A204.1 (cell line): Measurements from ENCODE around the gene PNPLA5.

Source experiments
- FAIRE-seq: peaks from 2 replicates; lab custom pipeline; 2012; peaks lifted over from hg19 to GRCh38; lab: Jason Lieb, UNC

Gene PNPLA5

DNA sequence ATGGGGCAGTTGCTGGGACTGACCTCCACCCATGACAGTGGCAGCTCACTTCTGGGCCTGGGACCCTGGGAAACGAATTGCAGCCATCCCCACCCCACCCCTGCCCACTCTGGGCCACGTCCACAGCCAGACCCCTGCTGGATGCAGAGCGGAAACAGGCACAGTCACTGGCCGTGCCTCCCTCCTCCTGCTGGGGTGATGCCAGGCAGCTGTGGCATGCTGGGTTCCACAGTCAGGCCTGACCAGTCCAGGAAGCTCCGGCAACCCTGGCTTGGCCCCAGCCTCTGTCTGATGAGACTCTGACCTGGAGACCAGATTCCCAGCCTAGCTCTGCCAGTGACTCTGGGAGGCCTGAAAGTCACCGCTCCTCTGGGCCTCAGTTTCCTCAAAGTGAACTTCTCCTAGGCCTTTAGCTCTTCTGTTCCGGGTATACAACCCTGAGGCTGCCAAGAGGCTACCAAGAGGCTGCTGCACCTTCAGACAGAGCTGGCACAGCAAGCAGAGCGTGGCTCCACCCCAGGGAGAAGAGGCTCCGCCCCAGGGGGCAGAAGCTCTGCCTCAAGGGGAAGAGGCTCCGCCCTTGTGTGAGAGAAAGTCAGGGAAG lies 38.4 kb downstream of the PNPLA5 start:
- FAIRE-seq: no peak

- no peak for FAIRE-seq
Observed at GRCh38 chr22:43852573-43853327, 39.1 kb downstream of the PNPLA5 start.

- FAIRE-seq: no peak
Observed at GRCh38 chr22:43851979-43852307, 39.9 kb downstream of the PNPLA5 start.

DNA sequence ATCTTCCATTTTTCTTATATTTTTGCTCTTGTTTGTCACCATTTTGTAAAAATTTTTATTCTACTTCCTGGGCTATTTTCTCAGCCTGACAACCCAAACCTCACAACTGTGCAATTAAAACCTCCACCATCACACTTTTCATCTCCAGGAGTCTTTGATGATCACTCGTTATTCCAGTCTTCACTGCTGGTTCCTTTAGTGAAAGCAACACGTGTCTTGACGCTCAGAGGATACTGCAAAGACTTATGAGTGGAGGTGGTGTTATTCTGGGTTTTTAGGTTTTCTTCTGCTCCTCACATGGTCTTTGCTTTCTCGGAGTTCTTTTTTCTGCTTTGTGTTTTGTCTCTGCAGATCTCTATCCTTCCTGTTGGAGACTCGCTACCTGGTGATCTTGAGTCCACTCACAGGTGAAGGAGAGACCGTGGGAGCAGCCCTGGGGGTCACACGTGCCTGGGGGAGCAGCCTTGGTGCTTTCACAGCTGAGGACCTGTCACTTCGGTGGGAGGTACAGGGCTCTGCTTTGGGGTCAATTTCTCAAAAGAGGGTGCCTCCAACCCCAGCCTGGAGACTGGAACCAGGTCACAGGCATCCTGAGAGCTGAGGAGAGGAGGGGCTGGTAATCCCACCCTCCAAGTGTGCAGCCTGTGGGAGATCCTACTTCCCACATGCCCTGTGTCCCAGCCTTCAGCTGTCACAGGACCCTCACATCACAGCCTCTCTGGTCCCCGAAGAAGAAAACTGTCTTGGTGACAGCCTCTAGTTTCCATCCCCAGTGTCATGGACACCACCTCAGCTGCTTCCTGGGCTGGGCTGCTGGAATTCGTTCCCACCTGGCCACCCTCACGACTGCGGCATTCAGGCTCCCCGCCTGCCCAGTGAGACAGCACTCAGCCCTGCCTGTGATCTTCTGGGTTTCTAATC lies 40.5 kb downstream of the PNPLA5 start:
- FAIRE-seq: no peak

GRCh38 chr22:43850529-43850928 lies 41.3 kb downstream of the PNPLA5 start:
- no peak for FAIRE-seq

GRCh38 chr22:43849731-43850130 lies 42.1 kb downstream of the PNPLA5 start:
- no peak for FAIRE-seq

- no peak for FAIRE-seq
Observed at GRCh38 chr22:43848366-43849171, 43.2 kb downstream of the PNPLA5 start.

DNA sequence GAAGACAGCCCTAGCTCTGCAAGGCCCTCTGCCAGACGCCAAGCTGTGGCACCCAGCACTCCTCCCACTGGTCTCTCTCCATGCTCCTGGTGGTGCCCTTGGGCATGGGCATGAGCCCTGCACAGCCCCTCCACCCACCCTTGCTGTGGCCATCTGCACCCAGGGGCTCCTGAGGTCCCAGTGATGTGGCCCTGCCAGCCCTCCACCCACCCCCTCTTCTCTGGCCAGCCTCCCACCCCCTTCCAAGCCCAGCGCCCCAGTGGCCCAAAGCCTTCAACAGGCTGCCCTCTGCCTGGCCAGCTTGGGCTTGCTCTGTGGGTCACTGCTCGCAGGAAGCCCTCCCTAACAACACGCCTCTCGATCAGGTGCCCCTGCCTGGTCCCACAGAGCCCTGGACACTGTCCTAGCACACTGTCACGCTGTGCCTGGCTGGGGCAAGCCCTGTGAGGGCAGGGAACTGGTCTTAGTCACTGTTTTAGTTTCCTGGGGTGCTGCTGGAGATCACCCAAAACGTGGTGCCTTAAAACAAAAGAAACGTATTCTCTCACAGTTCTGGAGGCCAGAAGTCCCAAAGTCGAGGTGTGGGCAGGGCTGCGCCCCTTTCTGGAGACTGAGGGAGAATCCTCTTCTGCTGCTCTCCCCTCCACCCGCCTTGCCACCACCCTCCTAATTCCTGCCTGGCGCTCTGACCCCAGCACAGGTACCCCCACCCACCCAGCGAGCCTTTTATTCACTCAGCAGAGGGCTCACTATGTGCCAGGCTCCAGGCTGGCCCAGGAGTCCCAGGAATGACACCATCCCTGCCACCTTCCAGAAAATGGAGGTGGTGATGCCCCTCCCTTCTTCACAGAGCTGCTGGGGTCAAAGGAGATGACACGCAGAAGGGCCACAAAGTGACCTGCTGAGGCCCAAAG lies 44.2 kb downstream of the PNPLA5 start:
- FAIRE-seq: no peak

DNA sequence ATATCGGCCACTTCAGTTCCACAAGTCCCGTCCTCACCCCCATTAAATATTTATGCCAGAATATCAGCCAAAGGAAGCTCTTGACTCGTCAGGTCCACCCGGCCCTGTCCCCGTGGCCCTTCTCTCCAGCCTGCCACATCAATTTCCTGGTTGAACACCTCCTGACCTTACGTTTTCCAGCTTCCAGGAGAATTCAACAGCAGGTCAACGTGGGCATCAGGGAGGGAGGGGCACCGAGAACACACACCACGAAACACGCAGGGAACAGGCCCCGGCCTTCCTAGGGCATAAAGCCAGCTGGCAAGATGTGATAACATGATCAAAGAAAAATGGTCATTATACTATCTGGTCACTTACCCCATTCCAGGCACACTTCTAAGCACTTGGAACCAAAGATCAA lies 44.8 kb downstream of the PNPLA5 start:
- FAIRE-seq: no peak

DNA sequence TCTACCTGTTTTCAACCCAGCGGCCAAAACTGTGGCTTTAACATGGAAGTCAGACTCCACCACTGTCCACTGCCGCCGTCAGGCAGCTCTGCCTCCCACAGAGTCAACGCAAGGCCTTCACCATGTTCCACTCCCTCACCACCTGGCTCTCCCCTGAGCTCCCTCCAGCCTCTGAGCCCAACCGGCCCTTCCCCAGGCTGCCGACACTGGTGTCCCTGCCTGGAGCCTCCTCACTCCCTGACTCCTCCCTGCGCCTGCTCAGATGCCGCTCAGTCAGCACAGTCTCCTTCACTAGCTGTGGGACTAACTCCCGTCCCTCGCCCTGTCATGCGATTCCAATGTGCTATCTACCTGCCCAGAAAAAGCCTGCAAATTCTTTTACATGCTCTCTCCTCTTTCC lies 45.8 kb downstream of the PNPLA5 start:
- no peak for FAIRE-seq

DNA sequence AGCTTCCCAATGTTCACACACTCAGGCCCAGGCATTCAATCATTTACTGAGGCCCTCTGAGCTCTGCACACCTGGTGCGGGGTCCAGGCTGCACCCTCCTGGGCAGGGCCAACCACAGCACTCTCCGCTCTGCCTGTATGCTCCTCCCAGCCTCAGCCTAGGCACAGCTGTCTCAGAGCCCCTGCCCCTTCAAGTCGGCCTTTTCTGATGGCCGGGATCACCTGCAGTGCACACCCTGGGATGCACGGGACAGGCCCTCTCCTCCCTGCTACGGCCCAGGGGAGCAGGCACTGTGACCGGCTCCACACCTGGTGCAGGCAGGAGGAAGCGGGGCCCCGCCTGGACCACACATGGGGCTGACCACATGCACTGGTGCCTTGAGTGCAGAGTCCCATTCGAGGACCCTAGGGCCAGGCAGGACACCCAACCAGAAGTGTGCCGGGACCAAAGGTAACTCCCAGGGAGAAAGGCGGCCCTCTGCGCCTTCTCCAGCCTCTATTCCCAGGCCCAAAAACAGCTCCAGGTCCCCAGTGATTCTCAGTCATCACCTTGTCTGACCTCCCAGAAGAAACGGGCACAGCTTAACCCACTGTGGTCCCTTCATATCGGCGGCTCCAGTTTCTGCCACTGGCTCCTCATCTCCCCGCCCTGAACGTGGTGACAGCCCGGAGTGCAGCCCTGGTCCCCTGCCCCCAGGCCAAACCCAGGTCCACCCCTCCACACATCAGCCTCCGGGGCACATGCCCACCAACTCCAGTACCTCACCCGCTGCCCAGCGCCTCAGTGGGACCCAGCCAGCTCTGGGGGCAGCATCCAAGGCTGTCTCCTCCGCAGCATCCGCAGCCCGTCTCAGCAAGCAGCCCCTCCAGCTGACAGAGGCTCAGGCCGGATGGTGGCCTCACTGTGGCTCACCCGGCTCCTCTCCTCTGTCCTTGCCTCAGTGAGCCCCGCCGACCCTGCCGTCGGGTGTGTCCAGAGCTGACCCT lies 47.0 kb downstream of the PNPLA5 start:
- FAIRE-seq: no peak

DNA sequence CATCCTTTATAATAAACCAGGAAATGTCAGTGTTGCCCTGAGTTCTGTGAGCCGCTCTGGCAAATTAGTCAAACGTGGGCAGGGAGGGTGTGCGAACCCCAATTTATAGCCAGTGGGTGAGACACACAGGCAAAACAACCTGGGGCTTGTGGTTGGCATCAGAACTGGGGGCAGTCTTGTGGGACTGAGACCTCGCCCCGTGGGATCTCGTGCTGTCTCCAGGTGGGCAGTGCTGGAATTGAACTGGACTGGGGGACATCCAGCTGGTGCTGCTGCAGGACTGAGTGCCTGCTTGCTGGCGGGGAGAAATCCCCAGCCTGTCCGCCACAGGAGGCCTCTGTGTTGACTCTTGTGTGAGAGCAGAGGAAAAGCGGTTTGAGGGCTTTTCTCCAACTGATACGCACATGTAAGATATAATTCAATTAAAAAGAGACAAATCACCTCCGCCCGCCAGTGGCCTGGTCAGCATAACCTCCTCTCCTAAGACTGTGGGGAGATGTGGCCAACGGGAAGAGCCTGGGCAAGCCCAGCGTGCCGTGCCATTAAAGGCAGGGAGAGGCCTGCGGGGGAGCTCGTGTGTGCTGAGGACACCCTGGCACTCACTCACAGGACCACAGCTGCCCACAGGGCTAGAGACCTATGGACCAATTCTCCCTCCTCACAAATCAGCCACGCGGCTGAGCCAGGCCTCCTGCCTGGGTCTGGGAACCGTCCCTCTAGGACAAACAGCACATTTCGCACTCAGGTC lies 47.9 kb downstream of the PNPLA5 start:
- FAIRE-seq: no peak

DNA sequence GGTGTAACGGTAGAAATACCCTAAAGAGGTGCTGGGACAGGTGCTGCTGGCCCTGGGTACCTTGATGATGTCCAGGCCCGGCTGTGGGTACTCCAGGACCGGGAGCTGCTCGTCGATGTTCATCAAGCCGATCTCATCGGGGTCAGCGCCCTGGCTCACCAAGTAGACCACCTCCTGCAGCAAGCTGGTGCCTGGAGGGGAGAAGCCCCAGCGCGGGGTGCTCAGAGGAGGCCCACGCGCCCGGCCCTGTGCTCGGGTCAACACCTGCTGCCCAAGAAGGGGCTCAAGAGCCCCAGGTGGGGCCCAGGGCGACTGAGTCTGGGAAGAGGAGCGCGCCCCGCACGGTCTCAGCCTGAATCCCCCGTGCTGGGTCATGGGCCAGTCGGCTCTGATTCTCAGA lies 50.1 kb downstream of the PNPLA5 start:
- FAIRE-seq: no peak

DNA sequence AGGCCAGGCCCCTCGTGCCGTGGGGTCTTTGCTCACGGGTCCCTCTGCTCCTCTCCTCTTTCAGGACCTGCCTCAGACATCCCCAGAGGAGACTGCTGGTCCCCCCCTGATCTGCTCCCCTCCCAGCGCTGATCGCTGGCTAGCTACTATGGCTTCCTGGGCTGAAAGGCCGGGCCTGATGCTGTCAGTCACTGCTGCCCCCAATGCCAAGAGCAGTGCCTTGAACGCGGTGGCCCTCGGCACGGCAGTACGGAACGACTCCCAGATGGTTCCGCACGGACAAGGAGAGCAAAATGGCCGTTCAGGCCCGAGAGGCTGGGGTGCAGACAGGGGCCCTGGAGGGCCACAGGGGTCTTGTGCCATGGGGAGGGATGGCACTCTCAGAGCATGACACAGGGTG lies 51.0 kb downstream of the PNPLA5 start:
- no peak for FAIRE-seq

GRCh38 chr22:43840431-43840830 lies 51.4 kb downstream of the PNPLA5 start:
- FAIRE-seq: no peak

GRCh38 chr22:43839781-43840180 lies 52.0 kb downstream of the PNPLA5 start:
- FAIRE-seq: no peak

DNA sequence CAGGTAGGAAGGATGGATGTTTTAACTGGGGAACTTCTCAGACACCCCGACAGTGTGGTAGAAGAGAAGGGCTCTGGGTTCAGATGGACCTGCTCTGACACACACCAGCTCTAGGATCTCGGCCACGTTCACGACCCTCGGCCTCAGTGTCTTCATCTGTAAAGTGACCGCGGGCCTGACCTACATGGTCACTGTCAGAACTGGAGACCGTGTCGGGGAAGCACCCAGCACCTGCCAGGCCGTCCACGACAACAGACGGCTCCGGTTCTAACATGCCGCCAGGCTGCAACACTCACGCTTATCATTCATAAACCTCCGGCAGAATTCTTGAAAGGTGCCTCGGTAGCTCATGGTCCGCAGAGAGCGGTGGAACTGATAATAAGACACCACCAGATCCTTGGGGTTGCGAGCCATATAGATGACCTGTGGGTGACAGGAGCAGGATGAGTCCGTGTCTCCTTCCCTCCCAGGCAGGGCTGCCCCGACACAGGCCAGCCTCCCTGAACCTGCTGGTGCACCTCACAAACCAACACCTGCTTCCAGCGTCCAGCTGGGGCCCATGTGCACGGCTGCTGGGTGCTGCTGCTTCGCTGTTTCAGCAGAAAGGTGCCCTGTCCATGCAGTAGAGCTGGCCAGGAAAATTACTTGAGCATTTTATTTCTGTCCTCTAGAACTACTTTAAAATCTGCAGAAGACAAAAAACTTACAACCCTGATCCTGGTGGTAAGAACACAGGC lies 53.1 kb downstream of the PNPLA5 start:
- FAIRE-seq: no peak

DNA sequence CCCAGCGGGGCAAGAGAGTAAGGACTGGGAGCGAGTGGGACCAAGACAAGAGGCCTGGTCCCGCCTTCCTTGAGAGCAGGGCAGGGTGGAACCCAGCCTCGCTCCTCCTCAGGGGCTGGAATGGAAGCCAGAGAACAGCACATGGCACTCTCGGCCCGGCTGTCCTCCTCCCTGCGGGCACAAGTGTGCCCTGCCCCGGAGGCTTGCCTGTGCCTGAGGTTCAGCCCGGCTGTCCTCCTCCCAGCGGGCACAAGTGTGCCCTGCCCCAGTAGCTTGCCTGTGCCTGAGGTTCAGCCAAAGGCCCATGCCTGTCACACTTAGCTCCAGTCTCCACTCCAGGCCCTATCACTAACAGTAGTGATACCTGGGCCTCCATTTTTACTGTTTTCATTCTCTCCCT lies 53.7 kb downstream of the PNPLA5 start:
- no peak for FAIRE-seq

GRCh38 chr22:43837666-43838065 lies 54.1 kb downstream of the PNPLA5 start:
- no peak for FAIRE-seq
